Psoas muscle (tissue), 8 donors: ENCODE results near the gene TP63. TPM values are rescaled to one million over a fixed set of nuclear protein-coding genes. Genes with fewer than 3 reads are reported as not detected.
A peak's percentile ranks its signal among the peaks of the same experiment; 100 is the strongest.

Experiments used
- ATAC-seq, 4 donors: fragments of 200-7000 bp; cut with Tn5 transposase; one replicate each; pipeline ENCODE4 v1.9.1; 2020; ENCODE audit warnings: moderate library complexity in 3 of 4, mild to moderate bottlenecking in 2 of 4
- DNase-seq, 2 donors: peaks; one replicate each; pipeline ENCODE4 v3.0.0-alpha.2; 2020
- H3K27ac ChIP-seq: fragments of 200-600 bp; one replicate; pipeline ENCODE4 v1.8.0; 2022
- H3K27me3 ChIP-seq, 3 donors: fragments of 200-600 bp in 1 of 3; one replicate each; pipeline versions ENCODE4 v1.6.1 to v1.8.0; 2013 to 2022; ENCODE audit warnings: low read length in 2 of 3, mild to moderate bottlenecking in 2 of 3, moderate library complexity in 1 of 3; ENCODE audit not compliant: insufficient read depth in 3 of 3
- H3K36me3 ChIP-seq, 2 donors: fragments of 200-600 bp in 1 of 2; one replicate each; pipeline versions ENCODE4 v1.6.1 to v1.8.0; 2013 to 2022; ENCODE audit warnings: low read depth in 1 of 2, mild to moderate bottlenecking in 1 of 2, moderate library complexity in 1 of 2; ENCODE audit not compliant: insufficient read depth in 1 of 2
- H3K4me1 ChIP-seq: fragments of 200-600 bp; one replicate; pipeline ENCODE4 v1.8.0; 2022
- H3K4me3 ChIP-seq: fragments of 200-600 bp; one replicate; pipeline ENCODE4 v1.8.0; 2022; ENCODE audit warnings: mild to moderate bottlenecking
- H3K9me3 ChIP-seq: fragments of 200-600 bp; one replicate; pipeline ENCODE4 v1.8.0; 2022
- WGBS, 3 donors: extraction: QIAGEN DNeasy Blood & Tissue Kit; methylation state at CpG; one replicate each; pipeline versions ENCODE4 v1.1.6 to v1.1.7; 2013; 5-methylcytosine and 5-hydroxymethylcytosine counted together
- intact Hi-C, 2 donors: fragments of 100-400 bp; cut with DNase I; formaldehyde crosslinking; loops; one replicate each; pipeline versions ENCODE4 v1.11.0 to v1.14.2; 2022
- polyA plus RNA-seq, 3 donors: library from polyadenylated mRNA; stranded (reverse); fragments of 200-250 nt; gene quantifications; one replicate each; pipeline ENCODE4 v1.2.3, GENCODE V29; 2013
- total RNA-seq, 4 donors: library from RNA; stranded (reverse); fragmentation: NEBNext Ultra II Directional in 2 of 4; extraction: Animal tissue kit (Norgen Biotek cat#: 25700) in 2 of 4; gene quantifications; one replicate each; pipeline versions ENCODE4 v1.2.1 to v1.2.4, GENCODE V29; 2021 to 2023
- TF ChIP-seq, protein P1 (sequence below): fragments of 200-600 bp; IDR thresholded peaks from one replicate; pipeline ENCODE4 v1.8.0; 2022; ENCODE audit warnings: antibody characterized with exemption
- donor health status: healthy with polysubstance abuse.
- donor health status: DM: no; HTN: no; CAD: no; lungs with moderate emphysema.
- donor health status: Bipolar disorder and iron deficiency.
- donor health status: healthy.
- donor health status: DM: yes; HTN: yes; CAD: no.
- donor health status: DM: no; HTN: no; CAD: no.
- donor health status: DM: no; HTN: no; CAD: no.
- donor health status: DM: yes; HTN: yes; CAD: no.

TP63 gene
- total and polyA plus RNA-seq, 7 donors: 1.4 to 83.0 (median 13.1) TPM

DNA sequence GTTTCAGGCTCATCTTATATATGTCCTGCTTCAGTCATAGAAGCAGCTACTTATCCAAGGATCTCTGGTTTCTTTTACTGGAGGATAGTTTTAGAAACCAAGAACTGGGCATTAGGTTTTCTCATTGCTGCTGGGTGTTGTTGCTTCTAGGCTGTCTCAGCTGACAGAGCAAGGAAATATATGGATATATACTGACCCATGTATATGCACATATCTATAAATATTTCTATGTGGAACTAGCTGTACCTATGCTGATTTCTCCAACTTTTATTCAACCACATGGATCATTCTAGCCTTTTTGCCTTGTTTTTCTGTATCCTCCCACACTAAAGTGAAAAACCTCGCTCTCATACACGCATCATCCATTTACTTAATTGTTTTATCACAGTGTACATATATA lies 64.2 kb downstream of the TP63 start:
- intact Hi-C loops: no loop called here
- no peak for ATAC-seq
- TF ChIP-seq, protein P1, sequence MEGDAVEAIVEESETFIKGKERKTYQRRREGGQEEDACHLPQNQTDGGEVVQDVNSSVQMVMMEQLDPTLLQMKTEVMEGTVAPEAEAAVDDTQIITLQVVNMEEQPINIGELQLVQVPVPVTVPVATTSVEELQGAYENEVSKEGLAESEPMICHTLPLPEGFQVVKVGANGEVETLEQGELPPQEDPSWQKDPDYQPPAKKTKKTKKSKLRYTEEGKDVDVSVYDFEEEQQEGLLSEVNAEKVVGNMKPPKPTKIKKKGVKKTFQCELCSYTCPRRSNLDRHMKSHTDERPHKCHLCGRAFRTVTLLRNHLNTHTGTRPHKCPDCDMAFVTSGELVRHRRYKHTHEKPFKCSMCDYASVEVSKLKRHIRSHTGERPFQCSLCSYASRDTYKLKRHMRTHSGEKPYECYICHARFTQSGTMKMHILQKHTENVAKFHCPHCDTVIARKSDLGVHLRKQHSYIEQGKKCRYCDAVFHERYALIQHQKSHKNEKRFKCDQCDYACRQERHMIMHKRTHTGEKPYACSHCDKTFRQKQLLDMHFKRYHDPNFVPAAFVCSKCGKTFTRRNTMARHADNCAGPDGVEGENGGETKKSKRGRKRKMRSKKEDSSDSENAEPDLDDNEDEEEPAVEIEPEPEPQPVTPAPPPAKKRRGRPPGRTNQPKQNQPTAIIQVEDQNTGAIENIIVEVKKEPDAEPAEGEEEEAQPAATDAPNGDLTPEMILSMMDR: no peak
- no peak overlapping the region for H3K4me3 ChIP-seq
- 96 to 100% (median 97%) methylated on average over 2 of the region's 2 CpGs for WGBS, 3 donors
- H3K27ac ChIP-seq: no peak overlapping the region
- H3K4me1 ChIP-seq: peaks cover 28% of the 10 kb centered on the region
- no peaks in the 10 kb centered on the region for H3K9me3 ChIP-seq
- no peaks in the 10 kb centered on the region for H3K27me3 ChIP-seq
- no peak for DNase-seq
- H3K36me3 ChIP-seq: no peaks in the 10 kb centered on the region

DNA sequence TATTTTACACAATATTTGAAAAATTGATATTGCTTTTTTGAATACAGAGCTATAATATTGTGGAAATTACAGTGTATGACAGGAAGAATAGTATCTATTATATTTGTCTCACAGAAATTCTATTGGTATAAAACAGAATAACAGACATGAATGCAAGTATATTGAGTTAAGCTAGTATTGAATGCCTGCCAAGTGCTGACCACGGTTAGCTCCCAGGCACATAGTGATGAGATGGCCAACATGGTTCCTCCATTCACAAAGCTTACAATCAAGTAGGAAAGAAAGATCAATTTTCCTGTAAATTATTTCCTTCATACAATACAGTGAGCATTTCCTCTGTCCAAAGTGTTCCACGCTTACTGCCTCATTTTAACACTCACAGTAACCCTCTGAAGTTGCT lies 67.6 kb downstream of the TP63 start:
- Histone ChIP-seq H3K27me3 (no peaks in the 10 kb centered on the region), H3K27ac (no peak overlapping the region), H3K36me3 (no peaks in the 10 kb centered on the region), H3K4me3 (no peak overlapping the region), H3K9me3 (no peaks in the 10 kb centered on the region), H3K4me1 (peaks cover 57% of the 10 kb centered on the region)
- WGBS, 3 donors: 45 to 54% (median 53%) methylated on average over 2 of the region's 2 CpGs
- DNase-seq (no peak), ATAC-seq (no peak)
- intact Hi-C loops: no loop called here
- TF ChIP-seq, protein P1: no peak

DNA sequence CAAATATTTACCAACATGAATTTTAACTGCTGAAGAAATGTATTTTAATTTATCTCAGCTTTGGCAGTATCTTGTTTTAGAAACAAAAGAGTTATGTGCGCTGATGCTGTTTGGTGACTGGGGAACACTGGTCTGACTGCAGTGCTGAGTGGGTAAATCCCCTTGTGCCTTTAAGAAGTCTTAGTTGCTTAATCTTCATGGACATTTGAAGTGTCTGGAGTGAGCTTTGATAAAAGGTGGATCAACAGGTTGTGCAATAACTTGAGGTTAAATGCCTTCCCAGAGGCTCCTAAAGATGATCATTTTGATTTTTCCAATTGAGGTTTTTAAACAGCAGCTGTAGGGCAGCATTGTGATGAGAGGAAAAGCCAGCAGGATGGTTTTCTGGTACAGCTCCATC lies 68.7 kb downstream of the TP63 start:
- ATAC-seq: no peak
- 97 to 100% (median 100%) methylated on average over 1 of the region's 1 CpG for WGBS, 3 donors
- TF ChIP-seq, protein P1: no peak

DNA sequence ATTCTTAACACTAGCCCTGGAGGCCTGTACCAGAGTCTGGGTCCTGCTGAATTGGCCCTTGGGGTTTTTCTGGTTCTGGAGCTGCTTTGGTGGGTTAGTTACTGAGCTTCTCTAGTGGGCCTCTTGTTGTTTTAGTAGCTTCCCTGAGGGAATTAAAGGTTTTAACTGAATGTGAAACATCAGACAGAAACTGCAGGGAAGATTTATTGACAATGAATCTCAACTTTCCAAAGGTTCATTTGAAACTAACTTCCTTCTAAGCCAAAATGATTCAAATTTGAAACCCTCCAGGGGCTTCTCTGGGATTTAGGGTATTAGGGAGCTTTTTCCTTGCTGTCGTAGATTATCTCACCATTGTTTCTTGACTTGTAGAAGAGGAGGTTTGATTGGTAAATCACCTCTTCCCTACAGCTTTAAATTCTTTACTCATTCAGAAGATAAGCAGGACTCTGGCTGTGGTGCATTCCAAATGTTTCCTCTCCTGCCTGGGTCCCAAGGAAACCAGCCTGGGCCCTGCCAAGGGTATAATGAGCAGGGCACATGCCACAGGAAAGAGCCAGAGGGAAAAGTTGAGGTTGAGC lies 71.0 kb downstream of the TP63 start:
- DNase-seq: no peak
- H3K36me3 ChIP-seq: no peaks in the 10 kb centered on the region
- H3K4me3 ChIP-seq: no peak overlapping the region
- ATAC-seq: no peak
- peak overlapping the region; percentile 34 for H3K27ac ChIP-seq
- intact Hi-C loops: no loop called here
- peaks cover 70% of the 10 kb centered on the region for H3K4me1 ChIP-seq
- H3K27me3 ChIP-seq: no peaks in the 10 kb centered on the region
- TF ChIP-seq, protein P1: no peak
- H3K9me3 ChIP-seq: no peaks in the 10 kb centered on the region
- WGBS, 3 donors: 29 to 58% (median 42%) methylated on average over 1 of the region's 1 CpG

More for the DNA sequence above, 68.7 kb downstream of the TP63 start:
- H3K9me3 ChIP-seq: no peaks in the 10 kb centered on the region
- no peak for DNase-seq
- peaks cover 62% of the 10 kb centered on the region for H3K4me1 ChIP-seq
- no peak overlapping the region for H3K4me3 ChIP-seq
- intact Hi-C loops: no loop called here
- H3K27ac ChIP-seq: no peak overlapping the region
- H3K36me3 ChIP-seq: no peaks in the 10 kb centered on the region
- no peaks in the 10 kb centered on the region for H3K27me3 ChIP-seq

- intact Hi-C loops: no loop called here
- DNase-seq (no peak), ATAC-seq (peak; percentile 72 to 92 (median 80))
- TF ChIP-seq, protein P1: no peak
- Histone ChIP-seq H3K27me3 (no peaks in the 10 kb centered on the region), H3K4me1 (peaks cover 73% of the 10 kb centered on the region), H3K27ac (peak overlapping the region; percentile 48), H3K9me3 (no peaks in the 10 kb centered on the region), H3K36me3 (no peaks in the 10 kb centered on the region), H3K4me3 (no peak overlapping the region)
- 23 to 32% (median 24%) methylated on average over 1 of the region's 1 CpG for WGBS, 3 donors
Observed at GRCh38 chr3:189703865-189704264, 72.7 kb downstream of the TP63 start.
